GM18861 (cell line): Measurements from ENCODE around the gene TMC2.
"Not testable (repeated sequence)": the region's sequence is repeated elsewhere in the genome, so short reads cannot be mapped to it uniquely, and the experiment has no call there.

ENCODE experiments used
- ATAC-seq: cut with Tn5 transposase; IDR thresholded peaks from one replicate; pipeline ENCODE4 v1.9.1; 2021; ENCODE audit not compliant: unreplicated experiment

Gene TMC2

GRCh38 chr20:2658414-2659354 is 122.3 kb downstream of the TMC2 start:
- no peak for ATAC-seq

GRCh38 chr20:2659547-2659946 is 123.2 kb downstream of the TMC2 start:
- ATAC-seq: no peak

GRCh38 chr20:2663364-2663886 is 127.1 kb downstream of the TMC2 start:
- no peak for ATAC-seq

GRCh38 chr20:2663887-2664719 is 127.7 kb downstream of the TMC2 start, which contains the start of gene IDH3B:
IDH3B (minus strand) TSS chr20:2664216; CDS start chr20:2664188, 28 bp downstream.
- ATAC-seq: peak; percentile 76

- ATAC-seq: no peak
Observed at GRCh38 chr20:2671977-2672376, 135.6 kb downstream of the TMC2 start.

- ATAC-seq: no peak
Observed at GRCh38 chr20:2672446-2672845, 136.1 kb downstream of the TMC2 start.

GRCh38 chr20:2673453-2673852 is 137.1 kb downstream of the TMC2 start:
- no peak for ATAC-seq

- no peak for ATAC-seq
Observed at GRCh38 chr20:2680046-2680445, 143.7 kb downstream of the TMC2 start.

GRCh38 chr20:2682040-2682439 is 145.7 kb downstream of the TMC2 start:
- not testable (repeated sequence) for ATAC-seq

- ATAC-seq: not testable (repeated sequence)
Observed at GRCh38 chr20:2684817-2685216, 148.4 kb downstream of the TMC2 start.

GRCh38 chr20:2687514-2687913 is 151.1 kb downstream of the TMC2 start:
- ATAC-seq: no peak

GRCh38 chr20:2688041-2688591 is 151.7 kb downstream of the TMC2 start:
- ATAC-seq: no peak

GRCh38 chr20:2690213-2690612 is 153.8 kb downstream of the TMC2 start:
- no peak for ATAC-seq

GRCh38 chr20:2690718-2691117 is 154.3 kb downstream of the TMC2 start:
- no peak for ATAC-seq

GRCh38 chr20:2691127-2691526 is 154.8 kb downstream of the TMC2 start:
- no peak for ATAC-seq
